Uterus (tissue), 4 donors: Measurements from ENCODE around the gene ARRB2. TPM values are rescaled to one million over a fixed set of nuclear protein-coding genes. Genes with fewer than 3 reads are reported as not detected.
A peak's percentile ranks its signal among the peaks of the same experiment; 100 is the strongest.
"Not testable (repeated sequence)": the region's sequence is repeated elsewhere in the genome, so short reads cannot be mapped to it uniquely, and the experiment has no call there.

Experiments
- DNase-seq, 2 donors: peaks; one replicate each; pipeline ENCODE4 v3.0.0-alpha.2; 2019 to 2020
- H3K27ac ChIP-seq, 2 donors: fragments of 200-600 bp; sonication (generic); 1 replicate in 1 of 2; 2 replicates in 1 of 2; pipeline ENCODE4 v1.5.1; 2016 to 2018
- H3K27me3 ChIP-seq, 2 donors: fragments of 200-600 bp; sonication (generic); one replicate each; pipeline ENCODE4 v1.5.1; 2018 to 2019; ENCODE audit warnings: control low read depth in 1 of 2
- H3K36me3 ChIP-seq, 2 donors: fragments of 200-600 bp; sonication (generic); one replicate each; pipeline ENCODE4 v1.5.1; 2019; ENCODE audit warnings: control low read depth in 1 of 2
- H3K4me1 ChIP-seq, 2 donors: fragments of 200-600 bp; sonication (generic); one replicate each; pipeline ENCODE4 v1.5.1; 2018 to 2019; ENCODE audit warnings: control low read depth in 1 of 2
- H3K4me3 ChIP-seq, 2 donors: fragments of 200-600 bp; sonication (generic); 1 replicate in 1 of 2; 2 replicates in 1 of 2; pipeline ENCODE4 v1.5.1; 2018 to 2019; ENCODE audit warnings: mild to moderate bottlenecking in 1 of 2
- H3K9me3 ChIP-seq, 2 donors: fragments of 200-600 bp; sonication (generic); one replicate each; pipeline ENCODE4 v1.5.1; 2019; ENCODE audit warnings: control low read depth in 1 of 2
- POLR2A ChIP-seq, 2 donors: fragments of 450-650 bp; IDR thresholded peaks; one replicate each; pipeline ENCODE4 v1.6.1; 2016; ENCODE audit warnings: antibody characterized with exemption in 2 of 2, mild to moderate bottlenecking in 1 of 2, moderate library complexity in 1 of 2
- intact Hi-C: fragments of 100-400 bp; cut with DNase I; formaldehyde crosslinking; loops from one replicate; pipeline ENCODE4 v1.15.1; 2023; ENCODE audit warnings: low total_unique reads
- total RNA-seq, 4 donors: library from RNA; depleted of rRNA in 3 of 4; stranded (reverse); fragments of >200 nt in 3 of 4; gene quantifications; one replicate each; pipeline versions ENCODE4 v1.1.0 to v1.2.4, GENCODE V29; 2014 to 2023
- TF ChIP-seq, protein P1 (sequence below), 4 experiments: fragments of 200-600 bp in 2 of 4; fragments of 450-650 bp in 2 of 4; sonication (generic) in 2 of 4; IDR thresholded peaks; one replicate each; pipeline ENCODE4 v1.5.1; 2016 to 2019; ENCODE audit warnings: antibody characterized with exemption in 4 of 4, mild to moderate bottlenecking in 2 of 4, moderate library complexity in 1 of 4
- donor health status: DM: yes; HTN: yes; CAD: no.

ARRB2 gene
- total RNA-seq, 4 donors from 2014 or later = 11.6 to 48.5 (median 40.8) TPM

DNA sequence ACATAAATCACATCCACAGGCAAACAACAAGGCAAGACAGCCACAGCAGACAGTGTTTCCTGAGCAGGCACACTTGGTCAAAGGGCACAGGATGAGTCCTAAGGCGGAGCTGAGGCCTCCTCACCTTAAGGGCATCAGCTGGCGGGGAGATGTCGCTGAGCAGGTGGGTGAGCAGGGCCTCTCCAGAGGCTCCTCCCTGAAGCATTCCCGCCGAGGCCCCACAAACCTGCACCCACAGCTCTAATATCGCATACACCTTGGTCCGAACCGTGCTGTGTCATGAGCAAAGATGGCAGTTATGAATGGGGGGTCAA is 35.8 kb upstream of the ARRB2 start:
- H3K9me3 ChIP-seq = no peaks in the 10 kb centered on the region
- no peaks in the 10 kb centered on the region for H3K4me1 ChIP-seq
- no peaks in the 10 kb centered on the region for H3K36me3 ChIP-seq
- TF ChIP-seq, protein P1, sequence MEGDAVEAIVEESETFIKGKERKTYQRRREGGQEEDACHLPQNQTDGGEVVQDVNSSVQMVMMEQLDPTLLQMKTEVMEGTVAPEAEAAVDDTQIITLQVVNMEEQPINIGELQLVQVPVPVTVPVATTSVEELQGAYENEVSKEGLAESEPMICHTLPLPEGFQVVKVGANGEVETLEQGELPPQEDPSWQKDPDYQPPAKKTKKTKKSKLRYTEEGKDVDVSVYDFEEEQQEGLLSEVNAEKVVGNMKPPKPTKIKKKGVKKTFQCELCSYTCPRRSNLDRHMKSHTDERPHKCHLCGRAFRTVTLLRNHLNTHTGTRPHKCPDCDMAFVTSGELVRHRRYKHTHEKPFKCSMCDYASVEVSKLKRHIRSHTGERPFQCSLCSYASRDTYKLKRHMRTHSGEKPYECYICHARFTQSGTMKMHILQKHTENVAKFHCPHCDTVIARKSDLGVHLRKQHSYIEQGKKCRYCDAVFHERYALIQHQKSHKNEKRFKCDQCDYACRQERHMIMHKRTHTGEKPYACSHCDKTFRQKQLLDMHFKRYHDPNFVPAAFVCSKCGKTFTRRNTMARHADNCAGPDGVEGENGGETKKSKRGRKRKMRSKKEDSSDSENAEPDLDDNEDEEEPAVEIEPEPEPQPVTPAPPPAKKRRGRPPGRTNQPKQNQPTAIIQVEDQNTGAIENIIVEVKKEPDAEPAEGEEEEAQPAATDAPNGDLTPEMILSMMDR (IDR thresholded peaks at IDR 0.05) = no peak
- no peak for TF ChIP-seq POLR2A (IDR thresholded peaks at IDR 0.05)
- H3K4me3 ChIP-seq = no peak overlapping the region
- H3K27me3 ChIP-seq = no peaks in the 10 kb centered on the region
- H3K27ac ChIP-seq = no peak overlapping the region
- intact Hi-C loops = no loop called here
- no peak for DNase-seq

DNA sequence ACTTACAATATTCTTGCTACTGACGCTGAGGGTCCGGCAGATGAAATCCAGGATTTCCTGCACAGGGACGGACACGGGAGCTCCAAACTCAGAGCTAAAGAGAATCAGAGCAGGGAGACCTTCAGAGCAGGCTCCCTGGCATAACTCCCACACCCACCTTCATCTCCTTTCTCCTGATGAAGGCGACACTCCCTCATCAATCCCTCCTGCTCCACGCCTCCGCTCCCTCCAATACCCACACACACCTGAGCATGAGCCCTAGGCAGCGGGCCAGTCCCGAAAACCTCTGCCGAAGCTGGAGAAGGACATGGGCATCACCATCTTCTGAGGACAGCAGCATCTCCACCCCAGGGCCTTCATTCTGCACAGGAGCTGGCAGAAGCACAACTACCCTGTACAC is 34.6 kb upstream of the ARRB2 start:
- no peak overlapping the region for H3K4me3 ChIP-seq
- TF ChIP-seq, protein P1 (IDR thresholded peaks at IDR 0.05) = no peak
- no peak for TF ChIP-seq POLR2A (IDR thresholded peaks at IDR 0.05)
- H3K27me3 ChIP-seq = no peaks in the 10 kb centered on the region
- H3K4me1 ChIP-seq = no peaks in the 10 kb centered on the region
- H3K36me3 ChIP-seq = no peaks in the 10 kb centered on the region
- no peak for DNase-seq
- intact Hi-C loops = no loop called here
- no peak overlapping the region for H3K27ac ChIP-seq
- H3K9me3 ChIP-seq = no peaks in the 10 kb centered on the region

DNA sequence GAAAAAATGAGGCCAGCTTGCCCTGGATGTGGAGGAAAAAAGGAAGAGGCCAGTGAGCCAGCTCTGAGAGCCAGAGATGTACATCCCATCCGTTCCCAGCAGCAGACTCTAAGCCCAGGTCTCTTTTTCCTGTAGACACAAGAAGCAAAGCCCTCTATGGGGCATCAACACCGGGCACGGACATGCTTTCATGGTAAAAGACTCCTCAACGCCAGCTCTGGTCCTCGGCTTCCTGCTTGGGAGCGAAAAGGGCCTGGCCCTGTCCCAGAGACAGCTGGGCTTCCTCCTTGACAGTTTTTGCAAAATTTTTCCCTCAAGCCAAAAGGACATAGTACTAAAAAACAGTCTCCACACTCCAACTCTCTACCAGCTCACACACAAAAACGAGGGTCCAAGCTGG is 33.6 kb upstream of the ARRB2 start:
- TF ChIP-seq, protein P1 (IDR thresholded peaks at IDR 0.05) = no peak
- TF ChIP-seq POLR2A (IDR thresholded peaks at IDR 0.05) = no peak
- intact Hi-C loops = no loop called here
- no peak overlapping the region for H3K27ac ChIP-seq
- H3K4me3 ChIP-seq = no peak overlapping the region
- no peaks in the 10 kb centered on the region for H3K36me3 ChIP-seq
- no peaks in the 10 kb centered on the region for H3K27me3 ChIP-seq
- H3K4me1 ChIP-seq = no peaks in the 10 kb centered on the region
- no peaks in the 10 kb centered on the region for H3K9me3 ChIP-seq
- no peak for DNase-seq

DNA sequence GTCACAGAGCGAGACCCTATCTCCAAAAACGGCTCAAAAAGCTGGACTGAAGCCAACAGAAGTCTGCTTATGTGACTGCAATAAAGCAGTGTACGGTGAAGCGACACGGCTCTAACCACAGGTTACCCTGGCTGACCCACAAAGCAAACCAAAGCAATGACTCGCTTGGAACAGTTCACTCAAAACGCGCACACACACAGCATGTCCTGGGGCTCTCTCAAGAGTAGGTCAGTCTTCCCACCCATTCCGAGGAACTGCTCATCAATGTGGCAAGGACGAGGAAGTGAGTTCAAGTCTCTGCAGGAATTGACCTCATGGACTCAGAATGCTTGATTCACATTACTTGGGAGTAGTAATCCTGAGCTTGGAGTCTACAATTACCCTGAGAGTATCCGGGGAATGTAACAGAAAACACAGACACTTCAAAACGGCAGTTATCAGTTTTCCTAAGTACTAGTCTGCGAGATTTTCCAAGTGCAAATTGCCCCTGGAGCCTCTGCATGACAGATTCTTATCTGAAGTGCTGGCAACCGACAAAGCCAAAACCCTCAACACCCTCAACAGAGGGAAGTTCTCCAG is 31.9 kb upstream of the ARRB2 start:
- Histone ChIP-seq H3K27me3 (no peaks in the 10 kb centered on the region), H3K4me1 (no peaks in the 10 kb centered on the region), H3K4me3 (no peak overlapping the region), H3K27ac (no peak overlapping the region), H3K36me3 (no peaks in the 10 kb centered on the region), H3K9me3 (no peaks in the 10 kb centered on the region)
- DNase-seq = no peak
- TF ChIP-seq, protein P1 (IDR thresholded peaks at IDR 0.05) = no peak
- no peak for TF ChIP-seq POLR2A (IDR thresholded peaks at IDR 0.05)
- intact Hi-C loops = no loop called here

DNA sequence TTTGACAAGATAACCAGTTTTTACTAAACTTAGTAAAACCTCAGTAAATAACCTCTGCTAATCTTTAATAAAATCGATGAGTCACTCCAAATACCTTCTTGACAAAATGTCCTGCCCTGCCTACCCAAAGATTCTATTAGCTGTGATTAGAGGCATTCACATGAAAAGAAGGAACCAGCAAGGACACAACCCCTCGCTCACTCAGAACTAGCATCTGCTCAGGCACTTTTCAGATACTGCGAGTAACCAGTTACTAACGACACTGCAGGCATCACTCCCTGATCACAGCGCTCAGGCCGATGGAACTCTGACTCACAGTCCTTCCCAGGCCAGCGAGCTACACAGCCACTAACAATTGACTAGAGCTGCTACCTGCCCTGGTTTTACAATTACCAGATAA is 30.8 kb upstream of the ARRB2 start:
- no peak for DNase-seq
- Histone ChIP-seq H3K9me3 (no peaks in the 10 kb centered on the region), H3K4me3 (no peak overlapping the region), H3K27me3 (no peaks in the 10 kb centered on the region), H3K27ac (no peak overlapping the region), H3K4me1 (no peaks in the 10 kb centered on the region), H3K36me3 (no peaks in the 10 kb centered on the region)
- intact Hi-C loops = no loop called here
- TF ChIP-seq, protein P1 (IDR thresholded peaks at IDR 0.05) = no peak
- TF ChIP-seq POLR2A (IDR thresholded peaks at IDR 0.05) = no peak

DNA sequence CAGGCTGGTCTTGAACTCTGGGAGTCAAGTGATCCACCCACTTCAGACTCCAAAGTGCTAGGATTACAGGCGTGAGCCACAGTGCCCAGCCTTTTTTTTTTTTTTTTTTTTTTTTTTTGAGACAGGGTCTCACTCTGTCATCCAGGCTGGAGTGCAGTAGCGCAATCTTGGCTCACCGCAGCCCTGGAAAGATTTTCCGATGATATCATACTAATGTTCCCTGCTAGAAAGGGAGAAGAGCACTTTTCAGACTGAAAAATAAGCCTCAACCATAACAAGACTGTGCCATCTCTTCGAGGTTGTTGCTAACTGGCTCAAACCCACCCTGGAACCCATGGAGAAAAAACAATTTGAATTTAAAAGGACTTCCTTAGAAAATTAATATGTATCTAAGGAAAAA is 26.7 kb upstream of the ARRB2 start:
- H3K4me1 ChIP-seq, DNase-seq, intact Hi-C loops, H3K9me3 ChIP-seq, H3K36me3 ChIP-seq, H3K27me3 ChIP-seq, H3K4me3 ChIP-seq: not testable (repeated sequence)
- peak overlapping the region in 1 of 2 donors; percentile 15 for H3K27ac ChIP-seq

DNA sequence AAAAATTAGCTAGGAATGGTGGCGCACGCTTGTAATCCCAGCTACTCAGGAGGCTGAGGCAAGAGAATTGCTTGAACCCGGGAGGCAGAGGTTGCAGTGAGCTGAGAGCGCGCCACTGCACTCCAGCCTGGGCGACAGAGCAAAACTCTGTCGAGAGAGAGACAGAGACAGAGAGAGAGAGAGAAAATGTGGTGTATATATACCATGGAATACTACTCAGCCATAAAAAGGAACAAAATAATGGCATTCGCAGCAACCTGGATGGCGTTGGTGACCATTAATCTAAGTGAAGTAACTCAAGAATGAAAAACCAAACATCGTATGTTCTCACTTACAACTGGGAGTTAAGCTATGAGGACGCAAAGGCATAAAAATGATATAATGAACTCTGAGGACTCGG is 20.6 kb upstream of the ARRB2 start:
- H3K9me3 ChIP-seq, H3K36me3 ChIP-seq, H3K27me3 ChIP-seq, H3K4me1 ChIP-seq, H3K4me3 ChIP-seq, DNase-seq, intact Hi-C loops, H3K27ac ChIP-seq: not testable (repeated sequence)
